ENCODE results near the gene MAPK1. TPM values are rescaled to one million over a fixed set of nuclear protein-coding genes. Genes with fewer than 3 reads are reported as not detected.
A peak's percentile ranks its signal among the peaks of the same experiment; 100 is the strongest.
"Not testable (repeated sequence)": the region's sequence is repeated elsewhere in the genome, so short reads cannot be mapped to it uniquely, and the experiment has no call there.

Gene MAPK1
- total RNA-seq, 1 donor from 2014 or later: 112 TPM

GRCh38 chr22:21791635-21792625 lies 75.5 kb downstream of the MAPK1 start:
- Mint-ChIP-seq H3K36me3 (peaks cover 17% of the 10 kb centered on the region), H3K4me1 (ENCODE audit: unreplicated experiment) (peaks cover 7% of the 10 kb centered on the region), H3K27me3 (no peaks in the 10 kb centered on the region), H3K4me3 (no peak overlapping the region), H3K9me3 (no peaks in the 10 kb centered on the region), H3K27ac (peak overlapping the region; percentile 15)
- TF ChIP-seq, protein P1, sequence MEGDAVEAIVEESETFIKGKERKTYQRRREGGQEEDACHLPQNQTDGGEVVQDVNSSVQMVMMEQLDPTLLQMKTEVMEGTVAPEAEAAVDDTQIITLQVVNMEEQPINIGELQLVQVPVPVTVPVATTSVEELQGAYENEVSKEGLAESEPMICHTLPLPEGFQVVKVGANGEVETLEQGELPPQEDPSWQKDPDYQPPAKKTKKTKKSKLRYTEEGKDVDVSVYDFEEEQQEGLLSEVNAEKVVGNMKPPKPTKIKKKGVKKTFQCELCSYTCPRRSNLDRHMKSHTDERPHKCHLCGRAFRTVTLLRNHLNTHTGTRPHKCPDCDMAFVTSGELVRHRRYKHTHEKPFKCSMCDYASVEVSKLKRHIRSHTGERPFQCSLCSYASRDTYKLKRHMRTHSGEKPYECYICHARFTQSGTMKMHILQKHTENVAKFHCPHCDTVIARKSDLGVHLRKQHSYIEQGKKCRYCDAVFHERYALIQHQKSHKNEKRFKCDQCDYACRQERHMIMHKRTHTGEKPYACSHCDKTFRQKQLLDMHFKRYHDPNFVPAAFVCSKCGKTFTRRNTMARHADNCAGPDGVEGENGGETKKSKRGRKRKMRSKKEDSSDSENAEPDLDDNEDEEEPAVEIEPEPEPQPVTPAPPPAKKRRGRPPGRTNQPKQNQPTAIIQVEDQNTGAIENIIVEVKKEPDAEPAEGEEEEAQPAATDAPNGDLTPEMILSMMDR (conservative IDR thresholded peaks at IDR 0.05): no peak
- no peak for DNase-seq (ENCODE audit: extremely low spot score, unreplicated experiment)

DNA sequence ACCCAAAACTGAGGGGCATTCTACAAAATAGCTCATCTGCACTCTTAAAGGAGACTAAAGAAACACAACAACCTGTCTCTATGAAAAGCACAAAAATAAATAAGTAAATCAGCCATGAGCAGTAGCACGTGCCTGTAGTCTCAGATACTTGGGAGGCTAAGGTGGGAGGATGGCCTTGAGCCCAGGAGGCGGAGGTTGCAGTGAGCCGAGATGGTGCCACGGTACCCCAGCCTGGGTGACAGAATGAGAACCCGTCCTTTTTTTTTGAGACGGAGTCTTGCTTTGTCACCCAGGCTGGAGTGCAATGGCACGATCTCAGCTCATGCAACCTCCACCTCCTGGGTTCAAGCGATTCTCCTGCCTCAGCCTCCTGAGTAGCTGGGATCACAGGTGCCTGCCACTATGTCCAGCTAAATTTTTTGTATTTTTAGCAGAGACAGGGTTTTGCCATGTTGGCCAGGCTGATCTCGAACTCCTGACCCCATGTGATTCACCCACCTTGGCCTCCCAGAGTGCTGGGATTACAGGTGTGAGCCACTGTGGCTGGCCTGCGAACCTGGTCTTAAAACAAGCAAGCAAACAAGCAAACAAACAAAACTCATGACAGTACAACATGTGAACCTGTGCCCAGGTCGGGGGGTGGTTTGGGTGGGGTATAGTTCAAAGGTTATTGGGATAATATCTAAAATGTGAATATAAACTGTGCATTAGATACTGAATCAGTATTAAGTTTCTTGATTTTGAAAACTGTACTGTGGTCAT lies 76.4 kb downstream of the MAPK1 start:
- DNase-seq (ENCODE audit: extremely low spot score, unreplicated experiment); H3K4me1 Mint-ChIP-seq (ENCODE audit: unreplicated experiment); H3K27me3 Mint-ChIP-seq; H3K9me3 Mint-ChIP-seq; H3K4me3 Mint-ChIP-seq: not testable (repeated sequence)
- Mint-ChIP-seq H3K36me3 (peaks cover 16% of the 10 kb centered on the region), H3K27ac (peak overlapping the region; percentile 15)

DNA sequence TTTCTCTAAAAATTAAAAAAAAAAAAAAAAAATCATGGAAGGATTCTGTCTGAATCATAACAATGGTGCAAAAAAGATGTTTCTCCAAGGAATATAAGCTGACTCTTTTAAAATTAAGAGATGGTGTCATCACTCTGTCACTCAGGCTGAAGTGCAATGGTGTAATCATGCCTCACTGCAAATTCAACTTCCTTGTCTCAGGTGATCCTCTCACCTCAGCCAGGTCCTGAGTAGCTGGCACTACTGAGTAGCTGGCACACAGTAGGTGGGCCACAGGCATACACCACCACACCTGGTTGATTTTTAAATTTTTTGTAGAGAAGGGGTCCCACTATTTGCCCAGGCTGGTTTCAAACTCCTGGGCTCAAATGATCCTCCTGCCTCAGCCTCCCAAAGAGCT lies 77.1 kb downstream of the MAPK1 start:
- Mint-ChIP-seq H3K4me3 (no peak overlapping the region), H3K36me3 (peaks cover 15% of the 10 kb centered on the region), H3K9me3 (no peaks in the 10 kb centered on the region), H3K27ac (no peak overlapping the region), H3K4me1 (ENCODE audit: unreplicated experiment) (peaks cover 7% of the 10 kb centered on the region), H3K27me3 (no peaks in the 10 kb centered on the region)
- TF ChIP-seq, protein P1 (conservative IDR thresholded peaks at IDR 0.05): no peak
- no peak for DNase-seq (ENCODE audit: extremely low spot score, unreplicated experiment)

DNA sequence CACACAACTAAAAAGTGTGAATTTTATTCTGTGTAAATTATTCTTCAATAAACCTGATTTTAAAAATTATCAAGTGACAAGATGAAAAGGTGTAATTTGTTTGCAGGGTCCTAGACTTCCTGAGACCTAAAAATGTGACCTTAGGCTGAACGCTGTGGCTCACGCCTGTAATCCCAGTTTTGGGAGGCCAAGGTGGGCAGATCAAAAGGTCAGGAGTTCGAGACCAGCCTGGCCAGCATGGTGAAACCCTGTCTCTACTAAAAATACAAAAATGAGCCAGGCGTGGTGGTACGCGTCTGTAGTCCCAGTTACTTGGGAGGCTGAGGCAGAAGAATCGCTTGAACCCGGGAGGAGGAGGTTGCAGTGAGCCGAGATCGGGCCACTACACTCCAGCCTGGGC lies 79.9 kb downstream of the MAPK1 start:
- DNase-seq (ENCODE audit: extremely low spot score, unreplicated experiment); H3K27me3 Mint-ChIP-seq; H3K9me3 Mint-ChIP-seq; H3K4me1 Mint-ChIP-seq (ENCODE audit: unreplicated experiment); H3K4me3 Mint-ChIP-seq; H3K27ac Mint-ChIP-seq: not testable (repeated sequence)
- peaks cover 15% of the 10 kb centered on the region for H3K36me3 Mint-ChIP-seq

- no peak overlapping the region for H3K27ac Mint-ChIP-seq
- TF ChIP-seq, protein P1 (conservative IDR thresholded peaks at IDR 0.05): no peak
- no peak for DNase-seq (ENCODE audit: extremely low spot score, unreplicated experiment)
- peaks cover 23% of the 10 kb centered on the region for H3K36me3 Mint-ChIP-seq
- no peaks in the 10 kb centered on the region for H3K4me1 Mint-ChIP-seq (ENCODE audit: unreplicated experiment)
- H3K4me3 Mint-ChIP-seq: no peak overlapping the region
- H3K27me3 Mint-ChIP-seq: no peaks in the 10 kb centered on the region
- no peaks in the 10 kb centered on the region for H3K9me3 Mint-ChIP-seq
Measured at GRCh38 chr22:21780259-21780658, 87.2 kb downstream of the MAPK1 start.

DNA sequence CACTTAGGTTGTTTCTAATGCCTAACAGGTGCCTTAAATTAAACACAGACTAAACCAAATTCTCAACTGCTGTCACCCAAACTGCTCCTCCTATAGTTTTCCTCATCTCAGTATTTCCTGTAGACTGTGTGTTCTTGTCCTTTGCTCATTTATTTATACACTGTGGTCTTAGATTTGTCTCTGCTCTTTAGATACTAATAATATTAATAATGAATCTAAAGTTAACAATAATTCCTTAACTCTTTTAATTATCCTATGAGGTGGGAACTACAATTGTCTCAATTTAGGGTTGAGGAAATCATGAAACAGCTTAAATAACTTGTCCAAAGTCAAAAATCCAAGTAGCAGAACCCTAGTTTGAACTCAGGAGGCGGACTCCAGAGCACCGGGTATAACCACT lies 88.0 kb downstream of the MAPK1 start:
- Mint-ChIP-seq H3K9me3 (no peaks in the 10 kb centered on the region), H3K27me3 (no peaks in the 10 kb centered on the region), H3K27ac (no peak overlapping the region)

More for the DNA sequence above, 88.0 kb downstream of the MAPK1 start:
- DNase-seq (ENCODE audit: extremely low spot score, unreplicated experiment): no peak
- TF ChIP-seq, protein P1 (conservative IDR thresholded peaks at IDR 0.05): no peak
- Mint-ChIP-seq H3K36me3 (peaks cover 27% of the 10 kb centered on the region), H3K4me3 (no peak overlapping the region), H3K4me1 (ENCODE audit: unreplicated experiment) (no peaks in the 10 kb centered on the region)
